ENCODE data around the gene NDUFS1. TPM values are rescaled to one million over a fixed set of nuclear protein-coding genes. Genes with fewer than 3 reads are reported as not detected.
A peak's percentile ranks its signal among the peaks of the same experiment; 100 is the strongest.

NDUFS1 gene
- total and polyA plus RNA-seq, 2 of the 8 experiments (the other 6 are each of a cell fraction or from before 2014, with no cell fraction given), result 42.1 to 97.0 TPM

GRCh38 chr2:206085742-206086445 is 73.3 kb downstream of the NDUFS1 start, which contains the start of gene INO80D:
TSS of gene INO80D (minus strand) at chr2:206086174. CDS start at chr2:206063016, 23,158 bp downstream.
- H3K4me3 ChIP-seq (ENCODE audit: extremely low read depth in 1 of 4, insufficient read depth in 2 of 4, low read depth in 3 of 4, low read length in 4 of 4), result peak within 1 kb of the TSS; percentile 64 to 99 (median 94)
- H2BK5ac ChIP-seq (ENCODE audit: low read depth, low read length), result peak within 1 kb of the TSS; percentile 91
- peak within 1 kb of the TSS; percentile 69 for H3K4ac ChIP-seq (replicated peaks; ENCODE audit: insufficient read length, low read depth, low read length)
- no peak within 1 kb of the TSS for H2AFZ ChIP-seq (ENCODE audit: low read length)
- 2% methylated on average over 18 of the region's 39 CpGs; no CpG with 5 or more reads in 1 of the 2 experiments for WGBS, 2 experiments (ENCODE audit: extremely low coverage in 1 of 2, insufficient coverage in 1 of 2, insufficient read length in 1 of 2, insufficient replicate concordance in 2 of 2, low coverage in 1 of 2, low lambda C conversion rate in 2 of 2, missing lambda C conversion rate in 1 of 2)
- peak within 1 kb of the TSS; percentile 73 for H3K18ac ChIP-seq (ENCODE audit: extremely low read depth, low read length)
- FAIRE-seq, result peak; percentile 77
- ChIA-PET POLR2A (ENCODE audit: partially characterized antibody) (interaction anchor here (0.6 to 6.8 kb wide), 11 partner anchors 8 to 81 kb away, joined by 3 to 45 read pairs (median 3); partner anchors contain the start of genes EEF1B2 and NDUFS1), CTCF (ENCODE audit: partially characterized antibody) (interaction anchor here (0.5 to 1.4 kb wide), 8 partner anchors 12 to 174 kb away, joined by 3 to 6 read pairs (median 3); no protein-coding TSS in a partner anchor)
- no peak within 1 kb of the TSS for H3K14ac ChIP-seq (ENCODE audit: insufficient read length)
- H3K4me1 ChIP-seq (replicated peaks in 1 of 4; ENCODE audit: control insufficient read depth in 3 of 4, insufficient read depth in 4 of 4, low read length in 3 of 4), result peaks cover 2 to 14% (median 7%) of the 10 kb centered on the region in 4 experiments; a peak in 5 of 7 replicates
- H3K36me3 ChIP-seq (ENCODE audit: control insufficient read depth in 2 of 4, insufficient read depth in 4 of 4, low read length in 3 of 4), result peaks cover 0 to 11% (median 4%) of the 10 kb centered on the region in 4 experiments; a peak in 6 of 8 replicates
- H3K27me3 ChIP-seq (replicated peaks in 1 of 4; ENCODE audit: control insufficient read depth in 3 of 4, extremely low read depth in 1 of 4, insufficient read depth in 3 of 4, low read length in 3 of 4), result no peaks in the 10 kb centered on the region
- peak within 1 kb of the TSS; percentile 96 for H3K56ac ChIP-seq (replicated peaks; ENCODE audit: insufficient read length, low read depth, low read length)
- peak within 1 kb of the TSS; percentile 91 for H4K91ac ChIP-seq (replicated peaks; ENCODE audit: insufficient read length, low read length)
- no peaks in the 10 kb centered on the region for H4K20me1 ChIP-seq (replicated peaks in 1 of 2; ENCODE audit: control insufficient read depth in 1 of 2, insufficient read depth in 2 of 2, low read length in 2 of 2)
- H4K8ac ChIP-seq (ENCODE audit: extremely low read depth, insufficient read depth, low read length), result peak within 1 kb of the TSS; percentile 92
- H3K79me2 ChIP-seq (ENCODE audit: control insufficient read depth in 1 of 2, insufficient read depth in 2 of 2, low read length in 2 of 2), result peaks cover 0 to 64% of the 10 kb centered on the region in 2 experiments; a peak in 3 of 4 replicates
- peak within 1 kb of the TSS; percentile 75 to 90 for H3K4me2 ChIP-seq (ENCODE audit: insufficient read depth in 1 of 2, low read depth in 2 of 2, low read length in 2 of 2)
- 0 out of 2 replicates have a peak within 1 kb of the TSS, but pooled peaks have one; percentile 11 for H2BK12ac ChIP-seq (ENCODE audit: low read depth, low read length)
- peak within 1 kb of the TSS; percentile 81 for H2BK120ac ChIP-seq (replicated peaks; ENCODE audit: low read depth, low read length)
- peak within 1 kb of the TSS; percentile 95 for H4K5ac ChIP-seq (ENCODE audit: insufficient read length, low read depth, low read length)
- no peak within 1 kb of the TSS for H2BK20ac ChIP-seq (ENCODE audit: low read length)
- peaks cover 3% of the 10 kb centered on the region for H3K23me2 ChIP-seq (ENCODE audit: low read depth, low read length)
- no peak within 1 kb of the TSS for H2AK5ac ChIP-seq (ENCODE audit: low read depth, low read length)
- no peak within 1 kb of the TSS for H2BK15ac ChIP-seq (ENCODE audit: low read length)
- no peaks in the 10 kb centered on the region; the same call in 1 of the 2 replicates for H3K79me1 ChIP-seq (ENCODE audit: low read depth, low read length)
- H3K9me3 ChIP-seq (ENCODE audit: insufficient read depth in 2 of 2, low read depth in 1 of 2, low read length in 1 of 2), result no peaks in the 10 kb centered on the region; a peak in 1 of 4 replicates
- H3K27ac ChIP-seq (ENCODE audit: low read depth, low read length), result peak within 1 kb of the TSS; percentile 87
- DNase-seq (ENCODE audit: low read depth in 1 of 2, low spot score in 2 of 2), result peak in 1 of 2 experiments; percentile 74
- H3K9ac ChIP-seq (replicated peaks in 1 of 4; ENCODE audit: extremely low read depth in 1 of 4, low read depth in 3 of 4, low read length in 3 of 4), result peak within 1 kb of the TSS; percentile 68 to 97 (median 83)
- H3K23ac ChIP-seq (ENCODE audit: insufficient read length), result no peak within 1 kb of the TSS
- TF ChIP-seq TAF7 (optimal IDR thresholded peaks at IDR 0.05; ENCODE audit: borderline replicate concordance, low read depth, low read length) (peak; percentile 69), PHF8 (conservative IDR thresholded peaks at IDR 0.05; ENCODE audit: low read depth, low read length) (peak; percentile 92), EGR1 (IDR thresholded peaks at IDR 0.05; ENCODE audit: borderline replicate concordance, low read depth, low read length) (no peak), BCL11A (IDR thresholded peaks at IDR 0.05; ENCODE audit: low read depth in 2 of 2, low read length in 2 of 2) (no peak), EP300 (IDR thresholded peaks at IDR 0.05; ENCODE audit: borderline replicate concordance in 1 of 2, low read depth in 2 of 2, low read length in 2 of 2) (0 out of 3 replicates have a peak, but pooled peaks of 1 of the 2 experiments have one; percentile 3), NRF1 (IDR thresholded peaks at IDR 0.05; ENCODE audit: low read depth, low read length) (no peak)
- TF ChIP-seq, protein P1, sequence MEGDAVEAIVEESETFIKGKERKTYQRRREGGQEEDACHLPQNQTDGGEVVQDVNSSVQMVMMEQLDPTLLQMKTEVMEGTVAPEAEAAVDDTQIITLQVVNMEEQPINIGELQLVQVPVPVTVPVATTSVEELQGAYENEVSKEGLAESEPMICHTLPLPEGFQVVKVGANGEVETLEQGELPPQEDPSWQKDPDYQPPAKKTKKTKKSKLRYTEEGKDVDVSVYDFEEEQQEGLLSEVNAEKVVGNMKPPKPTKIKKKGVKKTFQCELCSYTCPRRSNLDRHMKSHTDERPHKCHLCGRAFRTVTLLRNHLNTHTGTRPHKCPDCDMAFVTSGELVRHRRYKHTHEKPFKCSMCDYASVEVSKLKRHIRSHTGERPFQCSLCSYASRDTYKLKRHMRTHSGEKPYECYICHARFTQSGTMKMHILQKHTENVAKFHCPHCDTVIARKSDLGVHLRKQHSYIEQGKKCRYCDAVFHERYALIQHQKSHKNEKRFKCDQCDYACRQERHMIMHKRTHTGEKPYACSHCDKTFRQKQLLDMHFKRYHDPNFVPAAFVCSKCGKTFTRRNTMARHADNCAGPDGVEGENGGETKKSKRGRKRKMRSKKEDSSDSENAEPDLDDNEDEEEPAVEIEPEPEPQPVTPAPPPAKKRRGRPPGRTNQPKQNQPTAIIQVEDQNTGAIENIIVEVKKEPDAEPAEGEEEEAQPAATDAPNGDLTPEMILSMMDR (IDR thresholded peaks at IDR 0.05; ENCODE audit: control extremely low read depth in 1 of 3, insufficient read depth in 1 of 3, low read depth in 1 of 3, low read length in 3 of 3), result peak in 2 of 3 experiments; percentile 47 to 52; a peak in 2 of 4 replicates

Data from H1 (cell line).